Lower leg skin (tissue), 3 donors: Measurements from ENCODE around the gene TLE3.
"Not testable (repeated sequence)": the region's sequence is repeated elsewhere in the genome, so short reads cannot be mapped to it uniquely, and the experiment has no call there.

Experiments used
- POLR2A ChIP-seq, 2 donors: fragments of 450-650 bp; IDR thresholded peaks; one replicate each; pipeline ENCODE4 v1.6.1; 2016 to 2017; ENCODE audit warnings: antibody characterized with exemption in 2 of 2, mild to moderate bottlenecking in 1 of 2, moderate library complexity in 1 of 2
- TF ChIP-seq, protein P1 (sequence below), 3 donors: fragments of 450-650 bp; IDR thresholded peaks; one replicate each; pipeline ENCODE4 v1.5.1; 2016; ENCODE audit warnings: antibody characterized with exemption in 3 of 3, mild to moderate bottlenecking in 3 of 3, moderate library complexity in 2 of 3

GRCh38 chr15:70137021-70137420 lies 39.3 kb upstream of the TLE3 start:
- TF ChIP-seq, protein P1, sequence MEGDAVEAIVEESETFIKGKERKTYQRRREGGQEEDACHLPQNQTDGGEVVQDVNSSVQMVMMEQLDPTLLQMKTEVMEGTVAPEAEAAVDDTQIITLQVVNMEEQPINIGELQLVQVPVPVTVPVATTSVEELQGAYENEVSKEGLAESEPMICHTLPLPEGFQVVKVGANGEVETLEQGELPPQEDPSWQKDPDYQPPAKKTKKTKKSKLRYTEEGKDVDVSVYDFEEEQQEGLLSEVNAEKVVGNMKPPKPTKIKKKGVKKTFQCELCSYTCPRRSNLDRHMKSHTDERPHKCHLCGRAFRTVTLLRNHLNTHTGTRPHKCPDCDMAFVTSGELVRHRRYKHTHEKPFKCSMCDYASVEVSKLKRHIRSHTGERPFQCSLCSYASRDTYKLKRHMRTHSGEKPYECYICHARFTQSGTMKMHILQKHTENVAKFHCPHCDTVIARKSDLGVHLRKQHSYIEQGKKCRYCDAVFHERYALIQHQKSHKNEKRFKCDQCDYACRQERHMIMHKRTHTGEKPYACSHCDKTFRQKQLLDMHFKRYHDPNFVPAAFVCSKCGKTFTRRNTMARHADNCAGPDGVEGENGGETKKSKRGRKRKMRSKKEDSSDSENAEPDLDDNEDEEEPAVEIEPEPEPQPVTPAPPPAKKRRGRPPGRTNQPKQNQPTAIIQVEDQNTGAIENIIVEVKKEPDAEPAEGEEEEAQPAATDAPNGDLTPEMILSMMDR (IDR thresholded peaks at IDR 0.05): not testable (repeated sequence)
- not testable (repeated sequence) for TF ChIP-seq POLR2A (IDR thresholded peaks at IDR 0.05)
